DMS153 treated with DMSO at 0.1 percent for 48 hours (cell line): ENCODE data around the gene PAPOLG.
"Not testable (repeated sequence)": the region's sequence is repeated elsewhere in the genome, so short reads cannot be mapped to it uniquely, and the experiment has no call there.

ENCODE experiments used
- DNase-seq: peaks from one replicate; lab custom pipeline; 2025; ENCODE audit not compliant: unreplicated experiment; lab: John Stamatoyannopoulos, UW

The PAPOLG gene

DNA sequence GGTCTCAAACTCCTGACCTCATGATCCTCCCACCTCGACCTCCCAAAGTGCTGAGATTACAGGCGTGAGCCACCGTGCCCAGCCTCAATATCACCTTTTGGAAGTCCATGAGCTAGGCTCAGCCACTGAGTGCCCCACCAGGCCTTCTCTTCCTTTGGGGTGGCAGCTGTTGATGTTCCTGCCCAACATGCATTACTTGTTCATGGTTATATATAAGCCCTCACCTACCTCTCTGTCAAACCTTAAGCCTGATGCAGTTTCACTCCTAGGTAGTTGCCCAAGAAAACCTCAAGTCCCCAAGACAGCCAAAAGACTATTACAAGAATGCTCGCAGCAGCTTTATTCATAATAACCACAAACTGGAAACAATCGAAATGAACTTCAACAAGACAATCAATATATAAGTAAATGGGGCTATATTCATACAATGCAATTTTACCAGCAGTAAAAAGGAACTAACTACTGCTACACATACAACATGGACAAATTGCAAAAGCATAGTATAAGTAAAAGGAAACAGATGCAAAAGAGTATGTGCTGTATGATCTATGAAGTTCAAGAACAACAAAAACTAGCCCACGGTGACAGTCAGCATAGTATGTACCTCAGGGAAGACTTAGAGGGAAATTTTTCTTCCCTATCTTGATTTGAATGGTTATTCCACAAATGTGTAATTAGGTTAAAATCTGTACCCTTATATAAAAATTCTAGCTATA lies 65.7 kb downstream of the PAPOLG start:
- DNase-seq: no peak

DNA sequence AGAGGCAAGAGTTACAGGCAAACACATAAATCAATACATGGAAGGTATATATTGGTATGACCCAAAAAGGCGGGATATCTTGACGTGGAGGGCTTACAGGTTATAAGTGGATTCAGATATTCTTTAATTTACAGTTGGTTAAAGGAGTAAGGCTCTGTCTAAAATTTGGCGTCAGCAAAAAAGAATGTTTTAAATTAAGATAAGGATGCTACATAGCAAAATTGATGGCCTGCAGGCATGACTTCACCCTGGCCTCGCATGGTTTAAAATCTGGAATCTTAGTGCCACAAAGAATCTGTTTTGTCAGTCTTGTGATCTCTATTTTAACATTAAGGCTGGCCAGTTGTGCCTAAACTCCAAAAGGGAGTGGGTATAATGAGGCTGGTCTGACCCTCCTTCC lies 66.9 kb downstream of the PAPOLG start:
- no peak for DNase-seq

DNA sequence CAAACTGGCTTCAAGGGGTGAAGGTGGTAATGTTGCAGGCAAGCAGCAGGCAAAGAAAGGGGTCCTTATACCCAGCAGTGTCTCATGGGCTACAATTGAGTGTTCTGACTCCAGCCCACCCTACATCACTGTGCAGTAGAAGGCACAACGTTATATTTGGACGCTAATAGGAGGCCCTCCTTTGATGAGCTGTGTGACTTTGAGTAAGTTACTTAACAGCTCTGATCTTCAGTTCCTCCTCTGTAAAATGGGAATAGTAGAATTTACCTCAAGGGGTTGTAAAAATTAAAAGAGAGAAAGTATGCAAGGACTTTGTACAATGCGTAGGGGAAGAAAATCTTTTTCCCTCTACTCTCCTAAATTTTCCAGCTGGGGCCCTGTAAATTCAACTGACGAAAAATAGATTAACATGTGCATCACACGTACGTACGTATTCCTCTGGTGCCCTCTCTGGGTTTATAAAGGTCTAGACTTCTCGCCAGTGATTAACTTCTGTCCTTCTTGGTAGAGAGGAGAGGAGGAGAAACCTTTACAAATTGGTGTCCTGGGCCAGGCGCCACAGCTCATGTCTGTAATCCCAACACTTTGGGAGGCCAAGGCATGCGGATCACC lies 67.7 kb downstream of the PAPOLG start:
- no peak for DNase-seq

DNA sequence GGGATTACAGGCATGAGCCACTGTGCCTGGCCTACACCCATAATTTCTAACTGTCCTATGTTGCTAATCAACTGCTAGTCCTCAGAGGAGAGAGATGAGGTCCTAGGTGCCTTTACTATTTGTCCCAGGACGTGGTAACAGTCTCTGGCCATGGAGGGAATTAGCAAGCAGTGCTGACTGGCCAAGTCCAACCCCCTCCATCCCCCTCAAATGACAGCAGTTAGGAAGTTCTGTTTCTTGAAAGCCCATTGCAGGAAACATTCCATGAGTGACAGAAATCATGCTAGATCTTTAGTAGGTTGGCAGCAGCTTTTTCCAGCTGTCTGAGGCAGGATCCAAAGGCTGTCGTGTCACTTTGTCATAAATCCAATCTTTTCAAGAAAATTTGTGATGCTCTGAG lies 69.6 kb downstream of the PAPOLG start:
- DNase-seq: no peak

DNA sequence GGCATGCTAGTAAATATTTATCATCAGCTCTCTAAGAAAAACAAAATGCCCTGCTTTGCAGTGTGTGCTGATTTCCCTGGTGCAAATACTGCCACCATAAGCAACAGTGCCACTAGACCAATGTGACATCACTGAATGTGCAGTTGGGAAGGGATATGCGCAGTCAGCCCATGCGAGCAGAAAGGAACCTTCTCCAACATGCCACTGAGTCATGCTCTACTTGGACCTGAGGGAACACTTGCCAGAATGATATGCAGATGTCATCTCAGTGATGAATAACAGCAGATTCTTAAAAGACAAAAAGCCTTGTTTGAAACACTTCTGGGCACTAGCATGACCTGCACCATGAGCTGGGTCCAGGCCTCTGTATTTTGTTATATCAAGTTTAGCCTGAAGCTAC lies 70.0 kb downstream of the PAPOLG start:
- DNase-seq: no peak

DNA sequence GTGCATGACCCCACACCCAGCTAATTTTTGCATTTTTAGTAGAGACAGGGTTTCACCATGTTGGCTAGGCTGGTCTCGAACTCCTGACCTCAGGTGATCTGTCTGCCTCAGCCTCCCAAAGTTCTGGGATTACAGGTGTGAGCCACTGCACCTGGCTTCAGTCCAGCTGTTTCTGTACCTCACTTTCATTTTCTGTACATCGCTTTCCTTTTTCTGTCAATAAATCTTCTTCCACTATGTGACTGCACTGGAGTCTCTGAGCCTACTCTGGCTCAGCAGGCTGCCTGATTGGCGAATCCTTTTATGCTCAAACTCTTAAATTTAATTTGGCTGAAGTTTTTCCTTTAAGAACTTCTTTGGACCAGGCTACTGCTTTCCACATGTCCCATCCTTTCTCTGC lies 70.8 kb downstream of the PAPOLG start:
- not testable (repeated sequence) for DNase-seq

DNA sequence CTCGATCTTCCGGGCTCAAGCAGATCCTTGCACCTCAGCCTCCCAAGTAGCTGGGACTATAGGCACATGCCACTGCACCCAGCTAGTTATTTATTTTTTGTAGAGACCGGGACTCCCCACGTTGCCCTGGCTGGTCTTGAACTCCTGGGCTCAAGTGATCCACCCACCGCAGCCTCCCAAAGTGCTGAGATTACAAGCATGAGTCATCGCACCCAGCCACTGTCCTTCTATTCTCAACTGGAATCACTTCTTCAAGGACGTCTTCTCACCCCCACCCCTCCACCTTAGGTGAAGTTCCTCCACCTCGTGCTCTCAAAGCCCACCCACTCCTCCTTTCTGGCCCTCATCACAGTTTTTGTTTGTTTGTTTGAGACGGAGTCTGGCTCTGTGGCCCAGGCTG lies 71.3 kb downstream of the PAPOLG start:
- DNase-seq: no peak

DNA sequence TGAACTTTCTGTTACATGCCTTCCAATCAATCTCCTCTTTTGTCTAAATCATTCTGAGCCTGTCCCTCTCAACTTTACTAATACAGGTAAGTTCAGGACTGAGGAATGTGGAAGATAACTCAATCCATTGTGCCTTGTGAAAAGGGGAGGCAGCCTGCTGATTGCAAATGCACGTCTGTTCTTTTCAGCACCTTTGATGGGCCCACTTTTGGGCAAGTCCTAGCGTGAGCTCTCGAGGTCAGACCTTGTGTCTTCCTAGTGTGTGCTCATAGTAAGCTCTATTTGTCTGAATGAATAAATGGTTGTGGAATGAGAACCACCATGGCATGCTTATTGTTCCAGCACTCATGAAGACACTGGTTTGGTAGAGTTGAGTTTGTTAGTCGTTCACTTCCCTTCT lies 74.9 kb downstream of the PAPOLG start:
- DNase-seq: no peak

DNA sequence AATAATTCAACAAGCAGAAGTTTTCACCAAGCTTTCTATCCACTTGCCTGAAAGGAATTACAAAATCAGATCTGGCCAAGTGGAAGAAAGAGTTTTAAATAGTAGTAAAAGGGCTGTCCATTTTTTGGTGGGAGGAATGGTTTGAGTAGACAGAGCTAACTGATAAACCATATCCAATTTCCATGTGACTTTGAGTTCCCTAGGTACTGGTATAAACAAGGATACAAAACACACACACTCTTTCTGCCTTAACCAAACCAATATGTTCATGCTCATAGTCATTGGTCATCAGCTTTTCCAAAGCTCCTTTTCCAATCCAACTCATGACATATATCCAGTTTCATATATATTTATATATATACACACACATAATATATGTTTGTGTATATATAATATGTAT lies 75.9 kb downstream of the PAPOLG start:
- DNase-seq: no peak

DNA sequence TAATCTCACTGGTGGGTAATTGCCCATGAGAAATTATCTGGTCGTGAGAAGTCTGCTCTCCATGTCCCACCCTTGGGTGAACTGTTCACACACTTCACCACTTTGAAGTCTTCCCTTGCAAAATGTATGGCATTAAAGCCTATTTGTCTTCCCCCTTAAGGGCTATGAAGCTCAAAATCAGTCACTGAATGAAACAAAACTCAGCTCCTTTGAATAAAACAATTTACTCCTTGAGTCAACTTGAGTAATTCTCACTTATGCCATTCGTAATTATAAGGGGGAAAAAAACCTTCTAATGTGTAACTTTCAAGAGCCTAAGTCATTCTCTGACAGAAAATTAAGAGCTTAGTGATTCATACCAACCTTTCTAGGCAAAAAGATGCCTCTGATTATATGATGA lies 76.6 kb downstream of the PAPOLG start:
- DNase-seq: no peak

DNA sequence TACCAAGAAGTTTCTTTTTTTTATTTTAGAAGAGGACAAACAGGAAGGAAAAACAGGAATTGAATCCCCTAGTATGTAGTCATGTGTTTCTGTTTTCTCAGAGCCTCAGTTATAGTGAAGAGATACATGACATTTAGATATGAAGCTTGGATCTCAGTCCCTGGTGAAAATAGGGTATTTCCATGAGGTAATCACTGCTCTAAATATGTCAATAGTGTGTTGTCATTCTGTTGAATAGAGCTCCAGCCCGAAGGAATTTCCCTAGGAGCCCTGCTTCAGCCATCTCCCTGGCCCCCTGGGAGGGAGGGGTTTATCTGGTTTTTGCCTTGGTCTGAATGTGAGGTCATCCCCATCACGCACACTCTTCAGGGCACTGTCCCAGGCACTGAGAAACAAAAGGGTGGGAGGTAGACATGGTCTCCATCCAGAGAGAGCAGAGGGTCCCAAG lies 78.2 kb downstream of the PAPOLG start:
- DNase-seq: no peak

DNA sequence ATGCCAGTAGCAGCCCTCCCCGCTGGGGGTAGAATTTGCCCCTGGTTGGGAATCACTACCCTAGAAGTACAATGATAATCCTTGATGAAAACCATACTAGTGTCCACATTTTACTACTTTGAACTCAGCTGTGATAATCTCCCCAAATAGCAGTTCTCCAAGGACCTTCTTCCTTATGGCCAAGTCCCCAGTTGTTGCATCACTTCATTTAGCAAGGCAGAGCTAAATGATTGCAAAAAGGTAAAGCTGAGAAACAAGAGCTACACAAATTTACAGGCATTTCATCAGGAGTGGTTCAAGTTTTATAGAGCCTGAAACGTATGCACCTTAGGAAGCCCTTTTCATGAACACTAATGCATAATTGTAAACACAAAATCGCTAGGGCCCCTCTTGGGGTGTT lies 80.4 kb downstream of the PAPOLG start:
- DNase-seq: no peak

DNA sequence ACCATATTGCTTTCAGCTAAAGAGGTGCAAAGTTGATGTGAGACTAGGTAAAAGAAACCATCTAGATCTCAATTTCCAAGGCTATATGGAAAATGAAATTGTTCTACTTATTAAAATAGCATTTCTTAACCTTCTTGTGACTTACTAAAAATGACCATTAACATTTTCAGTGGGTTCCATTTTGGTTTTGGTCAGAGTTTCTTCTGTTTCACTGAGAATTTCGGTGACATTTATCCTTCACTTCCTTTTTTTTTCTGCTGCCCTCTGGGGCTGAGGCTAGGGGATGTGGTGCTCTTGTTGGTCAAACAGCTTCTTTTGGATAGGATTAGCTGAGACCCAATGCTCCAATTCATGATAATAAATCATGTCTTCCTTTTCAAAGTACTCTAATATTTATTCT lies 81.1 kb downstream of the PAPOLG start:
- DNase-seq: no peak

DNA sequence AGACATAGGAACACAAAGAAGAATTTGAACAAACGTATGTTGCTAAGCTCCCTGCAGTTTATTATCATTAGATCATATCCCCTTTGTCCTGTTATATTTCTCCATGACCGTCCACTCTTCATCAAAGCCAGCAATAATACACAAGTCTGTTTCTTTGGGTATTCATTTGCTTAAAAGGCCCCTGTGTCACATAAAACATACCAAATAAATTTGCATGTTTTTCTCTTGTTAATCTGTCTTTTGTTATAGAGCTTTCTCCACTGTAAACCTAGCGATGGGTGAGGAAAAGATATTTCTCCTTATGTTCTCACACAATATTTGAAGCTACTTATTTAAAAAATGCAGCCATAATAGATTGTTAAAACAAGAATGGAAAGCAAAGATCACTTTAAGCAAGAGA lies 82.4 kb downstream of the PAPOLG start:
- no peak for DNase-seq

DNA sequence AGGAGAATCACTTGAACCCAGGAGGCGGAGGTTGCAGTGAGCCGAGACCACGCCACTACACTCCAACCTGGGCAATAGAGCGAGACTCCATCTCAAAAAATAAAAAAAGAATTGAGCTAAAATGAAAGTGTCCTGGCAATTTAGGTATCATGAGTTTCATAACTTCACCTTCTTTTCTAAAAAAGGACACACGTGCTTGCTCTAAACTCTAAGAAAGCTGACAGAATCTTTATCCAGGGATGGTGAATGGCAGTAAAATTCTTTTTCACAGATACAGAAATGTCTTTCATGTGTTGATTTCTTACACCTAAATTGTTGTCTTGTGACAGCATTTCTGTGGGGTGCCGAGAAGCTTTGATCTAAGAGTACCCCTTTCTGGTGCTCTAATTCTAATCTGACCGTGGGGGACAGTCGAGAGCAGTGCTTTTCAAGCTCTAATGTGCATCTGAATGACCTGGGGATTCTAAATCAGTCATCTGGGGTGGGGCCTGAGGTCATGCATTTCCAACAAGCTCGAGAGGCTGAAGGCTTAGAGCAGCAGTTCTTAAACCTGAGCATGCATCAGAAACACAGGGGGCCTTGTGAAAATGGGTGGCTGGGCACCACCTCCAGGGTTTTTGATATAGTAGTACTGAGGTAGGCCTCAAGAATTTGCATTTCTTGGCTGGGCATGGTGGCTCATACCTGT lies 83.2 kb downstream of the PAPOLG start:
- no peak for DNase-seq

DNA sequence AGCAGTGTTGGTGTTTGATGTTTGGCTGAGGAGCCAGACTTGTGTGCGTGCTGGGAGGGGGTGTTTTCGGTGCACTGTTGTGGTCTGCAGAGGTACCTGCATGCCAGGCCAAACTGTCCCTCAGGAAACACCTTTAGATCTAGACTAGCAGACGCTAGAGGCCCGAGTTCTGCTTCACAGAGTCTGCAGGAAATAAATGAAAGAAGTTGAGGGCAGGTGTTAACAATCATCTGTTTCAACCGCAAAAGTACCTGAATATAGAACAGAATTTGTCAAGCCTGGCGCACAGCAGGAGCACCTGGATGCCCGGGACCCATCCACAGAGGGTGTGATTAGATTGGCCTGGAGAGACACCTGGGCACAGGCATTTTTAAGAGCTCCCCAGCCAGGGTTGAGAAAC lies 84.8 kb downstream of the PAPOLG start:
- no peak for DNase-seq

DNA sequence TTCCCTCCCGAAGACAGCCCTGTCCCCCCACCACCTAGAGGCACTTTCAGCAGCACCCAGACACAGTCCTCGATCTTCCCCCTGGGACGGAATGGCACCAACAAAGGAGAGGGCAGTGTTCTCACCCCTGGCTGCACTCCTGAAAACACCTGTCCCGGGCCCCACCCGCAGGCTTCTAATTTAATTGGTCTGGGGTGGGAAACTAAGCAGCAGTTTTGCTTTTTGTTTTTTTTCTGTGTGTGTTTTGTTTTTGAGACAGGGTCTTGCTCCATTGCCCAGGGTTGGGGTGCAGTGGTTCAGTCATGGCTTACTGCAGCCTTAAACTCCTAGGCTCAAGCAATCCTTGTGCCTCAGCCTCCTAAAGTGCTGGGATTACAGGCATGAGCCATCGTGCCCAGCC lies 86.9 kb downstream of the PAPOLG start:
- DNase-seq: no peak

DNA sequence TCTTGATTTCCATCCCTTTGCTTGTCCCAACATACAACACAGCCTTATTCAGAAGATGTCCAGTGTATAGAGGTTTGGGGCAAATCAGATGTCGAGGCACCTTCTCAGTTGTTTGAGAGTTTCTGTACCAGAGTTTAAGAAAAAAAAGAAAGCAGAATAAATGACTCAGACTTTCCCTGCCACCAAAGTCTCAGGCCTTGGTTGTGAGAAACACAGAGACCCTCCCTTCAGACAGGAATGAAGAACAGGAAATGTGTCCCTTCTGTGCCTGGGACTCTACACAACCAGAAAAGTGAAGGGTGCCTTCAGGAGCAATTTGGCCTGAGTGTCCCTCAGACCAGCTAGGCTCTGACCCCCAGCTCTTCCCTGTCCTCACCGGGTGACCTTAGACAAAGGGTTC lies 88.0 kb downstream of the PAPOLG start:
- DNase-seq: no peak

DNA sequence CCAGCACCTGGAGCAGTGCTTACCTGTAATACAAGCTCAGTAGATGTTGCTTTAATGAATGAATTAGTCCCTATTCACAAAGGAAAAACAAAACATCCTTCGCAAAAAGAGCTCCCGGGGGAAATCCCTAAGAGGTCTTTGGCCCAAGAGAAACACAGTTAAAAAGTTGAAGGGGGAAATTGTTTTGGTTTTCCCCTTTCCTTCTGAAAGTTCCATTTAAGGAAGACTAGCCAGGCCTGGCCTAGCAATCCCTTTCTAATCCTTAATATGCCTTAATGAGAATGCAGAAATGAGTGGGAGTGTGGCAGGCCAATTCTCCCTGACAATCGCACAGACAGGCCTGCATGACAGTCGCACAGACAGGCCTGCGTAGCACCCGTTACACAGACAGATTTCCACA lies 91.8 kb downstream of the PAPOLG start:
- no peak for DNase-seq
